DOHH2 (cell line): ENCODE results near the gene SORL1.

Source experiments
- CTCF ChIP-seq: fragments of 200-600 bp; sonication (generic); IDR thresholded peaks from one replicate; pipeline ENCODE4 v1.5.1; 2014; ENCODE audit warnings: antibody characterized with exemption, mild to moderate bottlenecking, low read depth, low read length; ENCODE audit not compliant: poor library complexity, severe bottlenecking
- EZH2phosphoT487 ChIP-seq: fragments of 200-600 bp; sonication (generic); IDR thresholded peaks from 2 replicates; pipeline ENCODE4 v1.6.1; 2017; ENCODE audit warnings: borderline replicate concordance, mild to moderate bottlenecking, antibody characterized with exemption, low read length, moderate library complexity, mixed read lengths

- TF ChIP-seq CTCF = no peak
- no peak for TF ChIP-seq EZH2phosphoT487
These were observed 3.0 kb upstream of the SORL1 start for GRCh38 chr11:121449123-121449522.
